ENCODE measurements around the gene NFIC.

Gene NFIC

GRCh38 chr19:3365093-3365835, 1.1 kb upstream of the NFIC start:
- TF ChIP-seq CTCF (IDR thresholded peaks at IDR 0.05) = no peak

GRCh38 chr19:3366753-3367627, 607 bp downstream of the NFIC start:
- TF ChIP-seq CTCF (IDR thresholded peaks at IDR 0.05) = no peak

GRCh38 chr19:3367628-3368440, 1.5 kb downstream of the NFIC start:
- TF ChIP-seq CTCF (IDR thresholded peaks at IDR 0.05) = no peak

GRCh38 chr19:3368441-3368795, 2.0 kb downstream of the NFIC start:
- no peak for TF ChIP-seq CTCF (IDR thresholded peaks at IDR 0.05)

- TF ChIP-seq CTCF (IDR thresholded peaks at IDR 0.05) = no peak
Observed at GRCh38 chr19:3368848-3369336, 2.5 kb downstream of the NFIC start.

GRCh38 chr19:3369337-3370213, 3.2 kb downstream of the NFIC start:
- no peak for TF ChIP-seq CTCF (IDR thresholded peaks at IDR 0.05)
